ENCODE data around the gene MAEA. TPM values are rescaled to one million over a fixed set of nuclear protein-coding genes. Genes with fewer than 3 reads are reported as not detected.

MAEA gene
- total and polyA plus RNA-seq, 2 of the 8 experiments (the other 6 are each of a cell fraction or from before 2014, with no cell fraction given) = 75.8 to 133 TPM

DNA sequence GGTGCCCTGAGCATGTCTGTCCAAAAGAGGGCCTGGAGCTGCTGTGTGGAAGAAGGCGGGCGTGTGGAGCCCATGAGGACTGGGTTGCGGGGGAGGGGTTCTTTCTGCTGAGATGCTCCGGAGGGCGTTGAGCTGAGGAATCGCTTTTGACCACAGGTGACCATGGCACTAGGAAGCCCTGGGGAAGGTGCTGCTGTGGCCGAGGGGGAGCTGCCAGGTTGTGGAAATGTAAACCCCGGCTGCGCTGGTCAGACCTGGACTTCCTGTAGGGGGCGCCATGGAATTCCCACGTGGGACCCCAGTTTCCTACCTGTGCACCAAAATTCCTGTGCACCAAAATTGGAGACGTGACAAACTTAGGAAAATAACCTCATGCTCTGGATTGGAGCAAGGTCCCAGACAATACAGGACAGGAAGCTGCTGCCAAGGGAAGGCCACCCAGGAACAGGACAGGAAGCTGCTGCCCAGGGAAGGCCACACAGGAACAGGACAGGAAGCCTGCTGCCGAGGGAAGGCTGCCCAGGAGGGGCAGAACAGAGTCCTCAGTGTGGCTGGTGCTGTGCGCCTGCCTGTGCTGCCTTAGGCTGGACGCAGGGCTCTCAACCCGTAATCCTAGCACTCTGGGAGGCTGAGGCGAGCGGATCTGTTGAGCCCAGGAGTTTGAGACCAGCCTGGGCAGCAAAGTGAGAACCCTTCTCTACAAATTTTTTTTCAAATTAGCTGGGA lies 29.0 kb downstream of the MAEA start:
- Histone ChIP-seq H4K8ac (ENCODE audit: extremely low read depth, insufficient read depth, low read length) (peak overlapping the region; percentile 93; the same call in 1 of the 2 replicates), H3K9me3 (ENCODE audit: insufficient read depth in 2 of 2, low read depth in 1 of 2, low read length in 1 of 2) (no peaks in the 10 kb centered on the region), H3K36me3 (ENCODE audit: control insufficient read depth in 2 of 4, insufficient read depth in 4 of 4, low read length in 3 of 4) (peaks cover 12 to 39% (median 33%) of the 10 kb centered on the region in 4 experiments), H3K4me3 (ENCODE audit: extremely low read depth in 1 of 4, insufficient read depth in 2 of 4, low read depth in 3 of 4, low read length in 4 of 4) (no peak overlapping the region), H4K5ac (ENCODE audit: insufficient read length, low read depth, low read length) (no peak overlapping the region), H3K79me1 (ENCODE audit: low read depth, low read length) (peaks cover 4% of the 10 kb centered on the region), H4K20me1 (replicated peaks in 1 of 2; ENCODE audit: control insufficient read depth in 1 of 2, insufficient read depth in 2 of 2, low read length in 2 of 2) (peaks cover 4 to 25% of the 10 kb centered on the region in 2 experiments), H3K4me1 (replicated peaks in 1 of 4; ENCODE audit: control insufficient read depth in 3 of 4, insufficient read depth in 4 of 4, low read length in 3 of 4) (no peaks in the 10 kb centered on the region), H3K27me3 (replicated peaks in 1 of 4; ENCODE audit: control insufficient read depth in 3 of 4, extremely low read depth in 1 of 4, insufficient read depth in 3 of 4, low read length in 3 of 4) (no peaks in the 10 kb centered on the region), H3K56ac (replicated peaks; ENCODE audit: insufficient read length, low read depth, low read length) (no peak overlapping the region), H2BK5ac (ENCODE audit: low read depth, low read length) (no peak overlapping the region), H3K9ac (replicated peaks in 1 of 4; ENCODE audit: extremely low read depth in 1 of 4, low read depth in 3 of 4, low read length in 3 of 4) (no peak overlapping the region), H2AFZ (ENCODE audit: low read length) (no peak overlapping the region), H3K14ac (ENCODE audit: insufficient read length) (no peak overlapping the region), H3K23me2 (ENCODE audit: low read depth, low read length) (no peaks in the 10 kb centered on the region), H2AK5ac (ENCODE audit: low read depth, low read length) (no peak overlapping the region), H2BK20ac (ENCODE audit: low read length) (no peak overlapping the region), H2BK15ac (ENCODE audit: low read length) (no peak overlapping the region), H3K27ac (ENCODE audit: low read depth, low read length) (no peak overlapping the region), H2BK12ac (ENCODE audit: low read depth, low read length) (no peak overlapping the region), H4K91ac (replicated peaks; ENCODE audit: insufficient read length, low read length) (no peak overlapping the region), H3K4me2 (ENCODE audit: insufficient read depth in 1 of 2, low read depth in 2 of 2, low read length in 2 of 2) (no peak overlapping the region), H3K18ac (ENCODE audit: extremely low read depth, low read length) (no peak overlapping the region), H3K4ac (replicated peaks; ENCODE audit: insufficient read length, low read depth, low read length) (no peak overlapping the region), H3K79me2 (ENCODE audit: control insufficient read depth in 1 of 2, insufficient read depth in 2 of 2, low read length in 2 of 2) (no peaks in the 10 kb centered on the region; a peak in 1 of 4 replicates), H3K23ac (ENCODE audit: insufficient read length) (no peak overlapping the region), H2BK120ac (replicated peaks; ENCODE audit: low read depth, low read length) (no peak overlapping the region)
- 87% methylated on average over 18 of the region's 18 CpGs; no CpG with 5 or more reads in 1 of the 2 experiments for WGBS, 2 experiments (ENCODE audit: extremely low coverage in 1 of 2, insufficient coverage in 1 of 2, insufficient read length in 1 of 2, insufficient replicate concordance in 2 of 2, low coverage in 1 of 2, low lambda C conversion rate in 2 of 2, missing lambda C conversion rate in 1 of 2)
- FAIRE-seq (no peak), DNase-seq (ENCODE audit: low read depth in 1 of 2, low spot score in 2 of 2) (peak in 1 of 2 experiments; percentile 83)
- ChIA-PET POLR2A (ENCODE audit: partially characterized antibody) (interaction anchor here (0.9 to 1.7 kb wide), 5 partner anchors 10 to 28 kb away, joined by 3 to 11 read pairs (median 3); no protein-coding TSS in a partner anchor), CTCF (ENCODE audit: partially characterized antibody) (interaction anchor here (0.6 to 1.6 kb wide), 22 partner anchors 9 to 385 kb away, joined by 3 to 10 read pairs (median 4); partner anchors contain the start of gene MAEA)
- TF ChIP-seq, protein P1, sequence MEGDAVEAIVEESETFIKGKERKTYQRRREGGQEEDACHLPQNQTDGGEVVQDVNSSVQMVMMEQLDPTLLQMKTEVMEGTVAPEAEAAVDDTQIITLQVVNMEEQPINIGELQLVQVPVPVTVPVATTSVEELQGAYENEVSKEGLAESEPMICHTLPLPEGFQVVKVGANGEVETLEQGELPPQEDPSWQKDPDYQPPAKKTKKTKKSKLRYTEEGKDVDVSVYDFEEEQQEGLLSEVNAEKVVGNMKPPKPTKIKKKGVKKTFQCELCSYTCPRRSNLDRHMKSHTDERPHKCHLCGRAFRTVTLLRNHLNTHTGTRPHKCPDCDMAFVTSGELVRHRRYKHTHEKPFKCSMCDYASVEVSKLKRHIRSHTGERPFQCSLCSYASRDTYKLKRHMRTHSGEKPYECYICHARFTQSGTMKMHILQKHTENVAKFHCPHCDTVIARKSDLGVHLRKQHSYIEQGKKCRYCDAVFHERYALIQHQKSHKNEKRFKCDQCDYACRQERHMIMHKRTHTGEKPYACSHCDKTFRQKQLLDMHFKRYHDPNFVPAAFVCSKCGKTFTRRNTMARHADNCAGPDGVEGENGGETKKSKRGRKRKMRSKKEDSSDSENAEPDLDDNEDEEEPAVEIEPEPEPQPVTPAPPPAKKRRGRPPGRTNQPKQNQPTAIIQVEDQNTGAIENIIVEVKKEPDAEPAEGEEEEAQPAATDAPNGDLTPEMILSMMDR (IDR thresholded peaks at IDR 0.05; ENCODE audit: control extremely low read depth in 1 of 3, insufficient read depth in 1 of 3, low read depth in 1 of 3, low read length in 3 of 3) = peak in 2 of 3 experiments; percentile 65 to 73; a peak in 3 of 4 replicates
- TF ChIP-seq PHF8 (conservative IDR thresholded peaks at IDR 0.05; ENCODE audit: low read depth, low read length) (no peak), GABPA (IDR thresholded peaks at IDR 0.05; ENCODE audit: borderline replicate concordance, insufficient read depth, low read length) (peak; percentile 75; the same call in 1 of the 2 replicates), RAD21 (IDR thresholded peaks at IDR 0.05 in 1 of 2, conservative IDR thresholded peaks at IDR 0.05 in 1 of 2; ENCODE audit: low read depth in 2 of 2, low read length in 2 of 2) (peak; percentile 17 to 39; a peak in 2 of 4 replicates), HDAC6 (IDR thresholded peaks at IDR 0.05; ENCODE audit: low read depth, low read length) (no peak), EP300 (IDR thresholded peaks at IDR 0.05; ENCODE audit: borderline replicate concordance in 1 of 2, low read depth in 2 of 2, low read length in 2 of 2) (no peak)

All from H1 (cell line).